ENCODE measurements around the gene NUDC. TPM values are rescaled to one million over a fixed set of nuclear protein-coding genes. Genes with fewer than 3 reads are reported as not detected.
"Not testable (repeated sequence)": the region's sequence is repeated elsewhere in the genome, so short reads cannot be mapped to it uniquely, and the experiment has no call there.

NUDC gene
- total RNA-seq, 1 donor from 2014 or later = 70.2 TPM

- no peak overlapping the region for H3K9ac ChIP-seq (ENCODE audit: low read length)
- peaks cover under 1% of the 10 kb centered on the region for H3K9me3 Mint-ChIP-seq (ENCODE audit: unreplicated experiment)
- FAIRE-seq (no peak), DNase-seq (ENCODE audit: low read depth) (no peak)
- peaks cover 9% of the 10 kb centered on the region for H3K79me2 ChIP-seq (ENCODE audit: insufficient read depth, low read length)
- no peaks in the 10 kb centered on the region for H4K20me1 ChIP-seq (ENCODE audit: insufficient read depth, low read length)
- no peak overlapping the region for H3K27ac Mint-ChIP-seq (ENCODE audit: unreplicated experiment)
- no peak overlapping the region for H3K27ac ChIP-seq (ENCODE audit: low read depth, low read length)
- peaks cover 2% of the 10 kb centered on the region for H3K4me1 Mint-ChIP-seq (ENCODE audit: low read depth, unreplicated experiment)
- H3K4me2 ChIP-seq (ENCODE audit: low read length) = no peak overlapping the region
- no peak for TF ChIP-seq EZH2 (IDR thresholded peaks at IDR 0.05; ENCODE audit: insufficient read depth, low read length)
- TF ChIP-seq, protein P1, sequence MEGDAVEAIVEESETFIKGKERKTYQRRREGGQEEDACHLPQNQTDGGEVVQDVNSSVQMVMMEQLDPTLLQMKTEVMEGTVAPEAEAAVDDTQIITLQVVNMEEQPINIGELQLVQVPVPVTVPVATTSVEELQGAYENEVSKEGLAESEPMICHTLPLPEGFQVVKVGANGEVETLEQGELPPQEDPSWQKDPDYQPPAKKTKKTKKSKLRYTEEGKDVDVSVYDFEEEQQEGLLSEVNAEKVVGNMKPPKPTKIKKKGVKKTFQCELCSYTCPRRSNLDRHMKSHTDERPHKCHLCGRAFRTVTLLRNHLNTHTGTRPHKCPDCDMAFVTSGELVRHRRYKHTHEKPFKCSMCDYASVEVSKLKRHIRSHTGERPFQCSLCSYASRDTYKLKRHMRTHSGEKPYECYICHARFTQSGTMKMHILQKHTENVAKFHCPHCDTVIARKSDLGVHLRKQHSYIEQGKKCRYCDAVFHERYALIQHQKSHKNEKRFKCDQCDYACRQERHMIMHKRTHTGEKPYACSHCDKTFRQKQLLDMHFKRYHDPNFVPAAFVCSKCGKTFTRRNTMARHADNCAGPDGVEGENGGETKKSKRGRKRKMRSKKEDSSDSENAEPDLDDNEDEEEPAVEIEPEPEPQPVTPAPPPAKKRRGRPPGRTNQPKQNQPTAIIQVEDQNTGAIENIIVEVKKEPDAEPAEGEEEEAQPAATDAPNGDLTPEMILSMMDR (IDR thresholded peaks at IDR 0.05; ENCODE audit: insufficient read depth, low read depth, low read length) = no peak
- H3K4me3 ChIP-seq (ENCODE audit: insufficient read depth, low read depth, low read length) = no peak overlapping the region
- H3K27me3 Mint-ChIP-seq (ENCODE audit: low read depth, unreplicated experiment) = no peaks in the 10 kb centered on the region
- no peaks in the 10 kb centered on the region for H3K4me1 ChIP-seq (ENCODE audit: insufficient read depth, low read length)
- H3K27me3 ChIP-seq (ENCODE audit: insufficient read depth, low read length) = no peaks in the 10 kb centered on the region
- H2AFZ ChIP-seq (ENCODE audit: low read depth, low read length) = no peak overlapping the region
- no peaks in the 10 kb centered on the region for H3K9me3 ChIP-seq (ENCODE audit: insufficient read depth, low read depth, low read length)
- H3K36me3 Mint-ChIP-seq (ENCODE audit: low read depth, unreplicated experiment) = peaks cover 36% of the 10 kb centered on the region
- H3K4me3 Mint-ChIP-seq (ENCODE audit: unreplicated experiment) = no peak overlapping the region
- H3K36me3 ChIP-seq (ENCODE audit: insufficient read depth, low read length) = peaks cover 33% of the 10 kb centered on the region
These were observed 24.2 kb downstream of the NUDC start for GRCh38 chr1:26945728-26946127.

GRCh38 chr1:26946270-26946669, 24.7 kb downstream of the NUDC start:
- Histone ChIP-seq H2AFZ (ENCODE audit: low read depth, low read length) (no peak overlapping the region), H3K27ac (ENCODE audit: low read depth, low read length) (no peak overlapping the region), H3K36me3 (ENCODE audit: insufficient read depth, low read length) (peaks cover 33% of the 10 kb centered on the region), H3K9ac (ENCODE audit: low read length) (no peak overlapping the region), H4K20me1 (ENCODE audit: insufficient read depth, low read length) (no peaks in the 10 kb centered on the region), H3K4me2 (ENCODE audit: low read length) (no peak overlapping the region), H3K27me3 (ENCODE audit: insufficient read depth, low read length) (no peaks in the 10 kb centered on the region), H3K9me3 (ENCODE audit: insufficient read depth, low read depth, low read length) (no peaks in the 10 kb centered on the region), H3K79me2 (ENCODE audit: insufficient read depth, low read length) (peaks cover 5% of the 10 kb centered on the region), H3K4me1 (ENCODE audit: insufficient read depth, low read length) (no peaks in the 10 kb centered on the region), H3K4me3 (ENCODE audit: insufficient read depth, low read depth, low read length) (no peak overlapping the region)
- FAIRE-seq (no peak), DNase-seq (ENCODE audit: low read depth) (no peak)
- Mint-ChIP-seq H3K4me3 (ENCODE audit: unreplicated experiment) (no peak overlapping the region), H3K9me3 (ENCODE audit: unreplicated experiment) (peaks cover 2% of the 10 kb centered on the region), H3K4me1 (ENCODE audit: low read depth, unreplicated experiment) (peaks cover 2% of the 10 kb centered on the region), H3K27ac (ENCODE audit: unreplicated experiment) (no peak overlapping the region), H3K36me3 (ENCODE audit: low read depth, unreplicated experiment) (peaks cover 36% of the 10 kb centered on the region), H3K27me3 (ENCODE audit: low read depth, unreplicated experiment) (no peaks in the 10 kb centered on the region)
- no peak for TF ChIP-seq EZH2 (IDR thresholded peaks at IDR 0.05; ENCODE audit: insufficient read depth, low read length)
- TF ChIP-seq, protein P1 (IDR thresholded peaks at IDR 0.05; ENCODE audit: insufficient read depth, low read depth, low read length) = no peak

GRCh38 chr1:26948725-26949057, 27.1 kb downstream of the NUDC start:
- not testable (repeated sequence) for H3K4me1 ChIP-seq (ENCODE audit: insufficient read depth, low read length); H3K9ac ChIP-seq (ENCODE audit: low read length); H3K79me2 ChIP-seq (ENCODE audit: insufficient read depth, low read length); H3K27ac Mint-ChIP-seq (ENCODE audit: unreplicated experiment); H3K27me3 Mint-ChIP-seq (ENCODE audit: low read depth, unreplicated experiment); H3K27me3 ChIP-seq (ENCODE audit: insufficient read depth, low read length); DNase-seq (ENCODE audit: low read depth); H3K27ac ChIP-seq (ENCODE audit: low read depth, low read length); H3K4me1 Mint-ChIP-seq (ENCODE audit: low read depth, unreplicated experiment); H3K9me3 ChIP-seq (ENCODE audit: insufficient read depth, low read depth, low read length); H3K9me3 Mint-ChIP-seq (ENCODE audit: unreplicated experiment); H3K4me2 ChIP-seq (ENCODE audit: low read length); FAIRE-seq; H2AFZ ChIP-seq (ENCODE audit: low read depth, low read length); H4K20me1 ChIP-seq (ENCODE audit: insufficient read depth, low read length); H3K4me3 ChIP-seq (ENCODE audit: insufficient read depth, low read depth, low read length); H3K4me3 Mint-ChIP-seq (ENCODE audit: unreplicated experiment)
- H3K36me3 Mint-ChIP-seq (ENCODE audit: low read depth, unreplicated experiment) = peaks cover 30% of the 10 kb centered on the region
- H3K36me3 ChIP-seq (ENCODE audit: insufficient read depth, low read length) = peaks cover 16% of the 10 kb centered on the region
